Cardiac ventricle fibroblast (primary cell): Measurements from ENCODE around the gene HDAC2. TPM values are rescaled to one million over a fixed set of nuclear protein-coding genes. Genes with fewer than 3 reads are reported as not detected.

Experiments used
- total RNA-seq: library from RNA; depleted of rRNA; stranded (reverse); fragments of >200 nt; gene quantifications from 2 replicates; pipeline ENCODE4 v1.2.3, GENCODE V29; 2015

Gene HDAC2
- total RNA-seq = 47.0 and 59.3 TPM in 2 replicates

GRCh38 chr6:113970805-113971676, at the start of gene HDAC2:
HDAC2 (minus strand) TSS chr6:113971148; CDS start chr6:113970908, 240 bp downstream.

Other genes starting within 250 kb of the HDAC2 start
- gene MARCKS, start 113.8 kb downstream of the HDAC2 start, total RNA-seq = 37.3 and 38.5 TPM in 2 replicates